Panc1 (cell line): ENCODE results near the gene SULF2. TPM values are rescaled to one million over a fixed set of nuclear protein-coding genes. Genes with fewer than 3 reads are reported as not detected.

ENCODE experiments used
- ATAC-seq: fragments of 200-7000 bp; cut with Tn5 transposase; 2 replicates; pipeline ENCODE4 v1.9.1; 2020; ENCODE audit warnings: mild to moderate bottlenecking, moderate library complexity
- BruUV-seq: library from RNA; stranded (reverse); fragments of 400-500 nt; replicated peaks from 2 replicates; lab custom pipeline; 2021; lab: Mats Ljungman, UMichigan
- CTCF ChIA-PET: fragments of 300-600 bp; sonication (Branson Sonifier 250); formaldehyde crosslinking; loops from one replicate; lab custom pipeline; 2022; ENCODE audit warnings: antibody characterized with exemption; lab: Charles Lee
- POLR2A ChIA-PET: fragments of 300-600 bp; sonication (Branson Sonifier 250); formaldehyde crosslinking; loops from one replicate; lab custom pipeline; 2022; ENCODE audit warnings: antibody characterized with exemption; lab: Charles Lee
- DNase-seq: peaks from one replicate; pipeline ENCODE4 v3.0.0-alpha.2; 2010; ENCODE audit warnings: low read depth, low spot score
- H3K27ac ChIP-seq: 2 replicates; pipeline ENCODE4 v1.5.1; 2011; ENCODE audit warnings: mild to moderate bottlenecking, low read length, inconsistent platforms
- H3K27me3 ChIP-seq: fragments of 200-500 bp; sonication (Bioruptor generic); 2 replicates; pipeline ENCODE4 v1.6.0; 2014; ENCODE audit warnings: low read length, inconsistent platforms; ENCODE audit not compliant: control insufficient read depth, insufficient read depth
- H3K36me3 ChIP-seq: fragments of 200-500 bp; sonication (Bioruptor generic); 2 replicates; pipeline ENCODE4 v1.5.1; 2014; ENCODE audit warnings: inconsistent platforms, mild to moderate bottlenecking, low read length, moderate library complexity; ENCODE audit not compliant: control insufficient read depth, insufficient read depth
- H3K4me1 ChIP-seq: 2 replicates; pipeline ENCODE4 v1.5.1; 2011; ENCODE audit warnings: inconsistent platforms, mild to moderate bottlenecking, low read length, moderate library complexity; ENCODE audit not compliant: control insufficient read depth, insufficient read depth
- H3K4me3 ChIP-seq, 2 experiments: 2 replicates each; pipeline ENCODE4 v1.5.1; 2011 to 2012; ENCODE audit warnings: low read depth in 2 of 2, low read length in 2 of 2, mild to moderate bottlenecking in 2 of 2, inconsistent platforms in 1 of 2, moderate library complexity in 1 of 2
- H3K9me3 ChIP-seq: fragments of 200-500 bp; sonication (Bioruptor generic); 2 replicates; pipeline ENCODE4 v1.5.1; 2014; ENCODE audit warnings: low read depth, mild to moderate bottlenecking, inconsistent platforms, low read length, moderate library complexity; ENCODE audit not compliant: control insufficient read depth, insufficient read depth
- POLR2AphosphoS5 ChIP-seq: IDR thresholded peaks from 2 replicates; pipeline ENCODE4 v1.6.1; 2012; ENCODE audit warnings: mild to moderate bottlenecking, low read depth, low read length, moderate library complexity
- SIN3A ChIP-seq: IDR thresholded peaks from 2 replicates; pipeline ENCODE4 v1.6.1; 2012; ENCODE audit warnings: low read depth, mild to moderate bottlenecking, low read length, moderate library complexity, borderline replicate concordance; ENCODE audit not compliant: insufficient read depth
- TCF7L2 ChIP-seq: IDR thresholded peaks from 2 replicates; pipeline ENCODE4 v1.6.1; 2011; ENCODE audit warnings: mild to moderate bottlenecking, low read depth, low read length, inconsistent platforms
- in situ Hi-C: cut with HindIII; loops from 2 replicates; pipeline ENCODE4 v1.10.0; 2016; ENCODE audit warnings: low sequenced_read_pairs, low pct_unique_long_range_greater_than_20kb
- intact Hi-C: fragments of 100-400 bp; cut with micrococcal nuclease; formaldehyde crosslinking; loops from one replicate; pipeline ENCODE4 v1.10.0; 2022; ENCODE audit not compliant: unreplicated experiment
- total RNA-seq: library from RNA; stranded (reverse); gene quantifications from one replicate; pipeline ENCODE4 v1.2.1, GENCODE V29; 2021; ENCODE audit not compliant: unreplicated experiment
- TF ChIP-seq, protein P1 (sequence below): fragments of 450-650 bp; IDR thresholded peaks from 2 replicates; pipeline ENCODE4 v1.5.1; 2017; ENCODE audit warnings: mild to moderate bottlenecking
- TF ChIP-seq, protein P2 (sequence below), 2 experiments: IDR thresholded peaks; 2 replicates each; pipeline ENCODE4 v1.6.1; 2011 to 2012; ENCODE audit warnings: low read depth in 2 of 2, control low read depth in 1 of 2, low read length in 1 of 2, mild to moderate bottlenecking in 1 of 2, moderate library complexity in 1 of 2; ENCODE audit not compliant: insufficient read depth in 1 of 2

SULF2 gene
- total RNA-seq, 1 experiment from 2014 or later = 1.4 TPM

DNA sequence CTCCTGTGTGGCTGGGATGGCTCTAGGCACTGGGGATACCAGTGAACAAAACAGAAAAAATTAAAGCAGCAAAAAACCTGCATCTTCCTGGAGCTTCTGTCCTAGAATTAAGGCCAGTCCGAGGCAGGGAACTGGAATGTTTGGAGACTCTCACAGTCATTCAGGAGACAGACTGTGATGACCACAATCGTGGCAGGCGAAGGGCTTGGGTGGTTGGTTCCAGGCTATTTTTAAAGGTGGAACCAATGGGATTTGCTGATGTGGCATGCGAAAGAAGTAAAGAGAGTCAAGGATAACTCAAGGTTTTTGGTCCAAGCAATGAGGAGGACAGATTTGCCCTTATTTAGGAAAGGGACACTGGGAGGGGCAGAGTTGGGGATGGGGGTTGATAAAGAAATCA is 66.9 kb downstream of the SULF2 start:
- ATAC-seq (no peak), DNase-seq (no peak)
- in situ Hi-C loops (no loop called here), intact Hi-C loops (no loop called here)
- no TSS peak for BruUV-seq
- Histone ChIP-seq H3K27ac (no peak overlapping the region), H3K36me3 (no peaks in the 10 kb centered on the region), H3K4me1 (no peaks in the 10 kb centered on the region), H3K4me3 (no peak overlapping the region), H3K27me3 (peaks cover 5% of the 10 kb centered on the region; the same call in 1 of the 2 replicates), H3K9me3 (no peaks in the 10 kb centered on the region)
- POLR2A ChIA-PET = no interaction called here
- TF ChIP-seq TCF7L2 = no peak
- CTCF ChIA-PET = no interaction called here

DNA sequence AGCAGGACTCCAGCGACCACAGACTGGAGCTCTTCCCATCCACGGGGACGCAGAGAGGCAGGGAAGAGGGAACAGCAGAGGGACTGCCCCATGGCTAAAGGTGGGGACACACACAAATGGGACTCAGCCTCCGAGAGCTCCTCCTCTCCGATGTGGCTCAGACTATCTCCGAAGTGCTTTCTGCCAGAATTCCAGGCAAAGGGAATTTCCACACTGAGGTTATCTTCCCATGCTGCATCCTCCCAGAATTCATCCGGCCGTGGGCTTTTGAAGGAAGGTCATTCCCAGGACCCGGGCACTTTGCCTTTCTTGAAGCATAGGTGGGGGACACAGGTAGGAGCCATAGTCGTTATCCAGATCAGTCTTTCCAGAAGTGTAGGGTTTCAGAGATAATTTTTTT is 67.9 kb downstream of the SULF2 start:
- in situ Hi-C loops = no loop called here
- POLR2A ChIA-PET = no interaction called here
- no peaks in the 10 kb centered on the region for H3K36me3 ChIP-seq
- CTCF ChIA-PET = interaction anchor here (0.7 kb wide), 1 partner anchor 24 kb away, joined by 3 read pairs; no protein-coding TSS in a partner anchor
- intact Hi-C loops = no loop called here
- TF ChIP-seq, protein P1, sequence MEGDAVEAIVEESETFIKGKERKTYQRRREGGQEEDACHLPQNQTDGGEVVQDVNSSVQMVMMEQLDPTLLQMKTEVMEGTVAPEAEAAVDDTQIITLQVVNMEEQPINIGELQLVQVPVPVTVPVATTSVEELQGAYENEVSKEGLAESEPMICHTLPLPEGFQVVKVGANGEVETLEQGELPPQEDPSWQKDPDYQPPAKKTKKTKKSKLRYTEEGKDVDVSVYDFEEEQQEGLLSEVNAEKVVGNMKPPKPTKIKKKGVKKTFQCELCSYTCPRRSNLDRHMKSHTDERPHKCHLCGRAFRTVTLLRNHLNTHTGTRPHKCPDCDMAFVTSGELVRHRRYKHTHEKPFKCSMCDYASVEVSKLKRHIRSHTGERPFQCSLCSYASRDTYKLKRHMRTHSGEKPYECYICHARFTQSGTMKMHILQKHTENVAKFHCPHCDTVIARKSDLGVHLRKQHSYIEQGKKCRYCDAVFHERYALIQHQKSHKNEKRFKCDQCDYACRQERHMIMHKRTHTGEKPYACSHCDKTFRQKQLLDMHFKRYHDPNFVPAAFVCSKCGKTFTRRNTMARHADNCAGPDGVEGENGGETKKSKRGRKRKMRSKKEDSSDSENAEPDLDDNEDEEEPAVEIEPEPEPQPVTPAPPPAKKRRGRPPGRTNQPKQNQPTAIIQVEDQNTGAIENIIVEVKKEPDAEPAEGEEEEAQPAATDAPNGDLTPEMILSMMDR = no peak
- TF ChIP-seq SIN3A (no peak), POLR2AphosphoS5 (no peak), TCF7L2 (no peak)
- TF ChIP-seq, protein P2, sequence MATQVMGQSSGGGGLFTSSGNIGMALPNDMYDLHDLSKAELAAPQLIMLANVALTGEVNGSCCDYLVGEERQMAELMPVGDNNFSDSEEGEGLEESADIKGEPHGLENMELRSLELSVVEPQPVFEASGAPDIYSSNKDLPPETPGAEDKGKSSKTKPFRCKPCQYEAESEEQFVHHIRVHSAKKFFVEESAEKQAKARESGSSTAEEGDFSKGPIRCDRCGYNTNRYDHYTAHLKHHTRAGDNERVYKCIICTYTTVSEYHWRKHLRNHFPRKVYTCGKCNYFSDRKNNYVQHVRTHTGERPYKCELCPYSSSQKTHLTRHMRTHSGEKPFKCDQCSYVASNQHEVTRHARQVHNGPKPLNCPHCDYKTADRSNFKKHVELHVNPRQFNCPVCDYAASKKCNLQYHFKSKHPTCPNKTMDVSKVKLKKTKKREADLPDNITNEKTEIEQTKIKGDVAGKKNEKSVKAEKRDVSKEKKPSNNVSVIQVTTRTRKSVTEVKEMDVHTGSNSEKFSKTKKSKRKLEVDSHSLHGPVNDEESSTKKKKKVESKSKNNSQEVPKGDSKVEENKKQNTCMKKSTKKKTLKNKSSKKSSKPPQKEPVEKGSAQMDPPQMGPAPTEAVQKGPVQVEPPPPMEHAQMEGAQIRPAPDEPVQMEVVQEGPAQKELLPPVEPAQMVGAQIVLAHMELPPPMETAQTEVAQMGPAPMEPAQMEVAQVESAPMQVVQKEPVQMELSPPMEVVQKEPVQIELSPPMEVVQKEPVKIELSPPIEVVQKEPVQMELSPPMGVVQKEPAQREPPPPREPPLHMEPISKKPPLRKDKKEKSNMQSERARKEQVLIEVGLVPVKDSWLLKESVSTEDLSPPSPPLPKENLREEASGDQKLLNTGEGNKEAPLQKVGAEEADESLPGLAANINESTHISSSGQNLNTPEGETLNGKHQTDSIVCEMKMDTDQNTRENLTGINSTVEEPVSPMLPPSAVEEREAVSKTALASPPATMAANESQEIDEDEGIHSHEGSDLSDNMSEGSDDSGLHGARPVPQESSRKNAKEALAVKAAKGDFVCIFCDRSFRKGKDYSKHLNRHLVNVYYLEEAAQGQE (IDR thresholded peaks at IDR 0.05; ENCODE audit: insufficient read depth in 1 of 2, low read depth in 2 of 2, low read length in 1 of 2) = no peak
- peaks cover 5% of the 10 kb centered on the region; the same call in 1 of the 2 replicates for H3K27me3 ChIP-seq
- DNase-seq = no peak
- BruUV-seq = no TSS peak
- no peak overlapping the region for H3K27ac ChIP-seq
- H3K4me1 ChIP-seq = no peaks in the 10 kb centered on the region
- no peak overlapping the region for H3K4me3 ChIP-seq
- H3K9me3 ChIP-seq = no peaks in the 10 kb centered on the region
- no peak for ATAC-seq

GRCh38 chr20:47713878-47714450 is 71.3 kb downstream of the SULF2 start:
- Histone ChIP-seq H3K27me3 (peaks cover 5% of the 10 kb centered on the region; the same call in 1 of the 2 replicates), H3K9me3 (no peaks in the 10 kb centered on the region), H3K4me1 (no peaks in the 10 kb centered on the region), H3K36me3 (no peaks in the 10 kb centered on the region), H3K4me3 (no peak overlapping the region), H3K27ac (no peak overlapping the region)
- DNase-seq = no peak
- intact Hi-C loops = no loop called here
- BruUV-seq = no TSS peak
- ATAC-seq = no peak
- TF ChIP-seq, protein P1 = no peak
- TF ChIP-seq, protein P2 (IDR thresholded peaks at IDR 0.05; ENCODE audit: insufficient read depth in 1 of 2, low read depth in 2 of 2, low read length in 1 of 2) = no peak
- no peak for TF ChIP-seq SIN3A
- no peak for TF ChIP-seq TCF7L2
- no peak for TF ChIP-seq POLR2AphosphoS5
- CTCF ChIA-PET = no interaction called here
- POLR2A ChIA-PET = interaction anchor here (0.7 kb wide), 1 partner anchor 11 kb away, joined by 3 read pairs; no protein-coding TSS in a partner anchor
- in situ Hi-C loops = no loop called here
